ENCODE measurements around the gene HOXD12.

- no peak for TF ChIP-seq CTCF (conservative IDR thresholded peaks at IDR 0.05; ENCODE audit: low read length)
- TF ChIP-seq EZH2phosphoT487 (IDR thresholded peaks at IDR 0.05; ENCODE audit: borderline replicate concordance, low read depth, low read length), result no peak
Observed at GRCh38 chr2:176099159-176099727, 352 bp upstream of the HOXD12 start.

Measured in OCI-LY7 (cell line).